Upper lobe of left lung (tissue), 6 donors: ENCODE measurements around the gene ACTL6A. TPM values are rescaled to one million over a fixed set of nuclear protein-coding genes. Genes with fewer than 3 reads are reported as not detected.
"Not testable (repeated sequence)": the region's sequence is repeated elsewhere in the genome, so short reads cannot be mapped to it uniquely, and the experiment has no call there.

Experiments used
- ATAC-seq, 2 donors: fragments of 200-7000 bp; cut with Tn5 transposase; one replicate each; pipeline ENCODE4 v1.9.1; 2022; ENCODE audit warnings: mild to moderate bottlenecking in 2 of 2, moderate library complexity in 2 of 2; ENCODE audit not compliant: low FRiP score in 2 of 2
- DNase-seq, 2 donors: peaks; one replicate each; pipeline ENCODE4 v3.0.0-alpha.2; 2019 to 2020
- H3K27ac ChIP-seq, 4 donors: fragments of 200-600 bp; sonication (generic); one replicate each; pipeline ENCODE4 v1.5.1; 2016 to 2019
- H3K27me3 ChIP-seq, 4 donors: fragments of 200-600 bp; sonication (generic); one replicate each; pipeline ENCODE4 v1.5.1; 2017 to 2019
- H3K36me3 ChIP-seq, 4 donors: fragments of 200-600 bp; sonication (generic); one replicate each; pipeline ENCODE4 v1.5.1; 2016 to 2019
- H3K4me1 ChIP-seq, 4 donors: fragments of 200-600 bp; sonication (generic); one replicate each; pipeline ENCODE4 v1.5.1; 2018 to 2019
- H3K4me3 ChIP-seq, 4 donors: fragments of 200-600 bp; sonication (generic); one replicate each; pipeline ENCODE4 v1.5.1; 2017 to 2019; ENCODE audit warnings: mild to moderate bottlenecking in 2 of 4, moderate library complexity in 1 of 4
- H3K9me3 ChIP-seq, 4 donors: fragments of 200-600 bp; sonication (generic); one replicate each; pipeline ENCODE4 v1.5.1; 2018 to 2019
- CTCF ChIP-seq, 6 experiments: fragments of 450-650 bp in 4 of 6; fragments of 200-600 bp in 2 of 6; sonication (generic) in 2 of 6; IDR thresholded peaks; one replicate each; pipeline ENCODE4 v1.5.1; 2016 to 2019; ENCODE audit warnings: antibody characterized with exemption in 6 of 6
- EP300 ChIP-seq, 4 donors: sonication (generic); formaldehyde crosslinking; IDR thresholded peaks; one replicate each; pipeline ENCODE4 v1.5.1; 2017; ENCODE audit warnings: antibody characterized with exemption in 4 of 4, control low read depth in 2 of 4
- POLR2A ChIP-seq, 4 donors: fragments of 450-650 bp; IDR thresholded peaks; one replicate each; pipeline ENCODE4 v1.5.1; 2016 to 2017; ENCODE audit warnings: antibody characterized with exemption in 4 of 4, mild to moderate bottlenecking in 2 of 4
- POLR2AphosphoS5 ChIP-seq, 2 donors: sonication (generic); formaldehyde crosslinking; IDR thresholded peaks; one replicate each; pipeline ENCODE4 v1.5.1; 2017; ENCODE audit warnings: antibody characterized with exemption in 2 of 2
- WGBS, 2 donors: methylation state at CpG; one replicate each; pipeline ENCODE4 v1.1.5; 2017 to 2018; 5-methylcytosine and 5-hydroxymethylcytosine counted together
- total RNA-seq, 6 donors: library from RNA; depleted of rRNA in 4 of 6; stranded (reverse); fragments of >200 nt in 4 of 6; gene quantifications; one replicate each; pipeline versions ENCODE4 v1.1.0 to v1.2.1, GENCODE V29; 2016 to 2021
- donor health status: DM: no; HTN: no; CAD: no; lungs with moderate emphysema.
- donor health status: DM: no; HTN: yes; CAD: no; lungs with severe emphysema.

Gene ACTL6A
- 10 to 100 TPM; 17.2 to 47.3 (median 30.7) TPM for total RNA-seq

DNA sequence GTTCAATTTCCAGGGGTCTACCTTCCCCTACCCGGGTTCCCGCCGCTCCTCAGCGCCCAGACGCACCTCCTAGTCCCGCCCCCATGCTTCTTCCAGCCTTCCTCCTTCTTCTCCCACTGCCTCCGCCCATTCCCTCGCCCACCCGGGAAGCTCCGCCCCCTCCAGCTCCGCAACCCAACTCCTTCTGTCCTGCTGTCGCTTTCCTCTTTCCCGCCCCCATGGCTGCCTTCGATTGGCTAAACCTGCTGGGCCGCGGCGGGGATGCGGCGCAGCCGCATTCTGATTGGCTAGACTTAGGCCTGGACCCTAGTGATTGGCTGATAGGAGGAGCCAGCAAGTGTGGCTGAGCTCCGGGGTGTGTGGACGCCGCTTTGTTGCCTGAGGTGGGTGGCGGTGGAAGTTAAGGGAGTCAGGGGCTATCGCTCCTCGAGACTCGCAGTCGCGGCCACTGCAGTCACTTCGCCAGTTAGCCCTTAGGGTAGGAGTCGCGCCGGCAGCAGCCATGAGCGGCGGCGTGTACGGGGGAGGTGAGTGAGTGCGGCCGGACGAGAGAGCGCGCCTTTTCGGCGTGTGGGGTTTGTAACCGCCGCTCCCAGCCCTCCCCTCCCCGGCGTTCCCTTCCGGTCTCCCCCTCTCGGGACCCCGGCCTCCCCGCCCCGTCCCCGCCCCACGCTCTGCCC is at the start of gene ACTL6A:
Gene ACTL6A (plus strand): TSS at position 336 of the 680 bp plus-strand sequence. CDS start 167 bp downstream, at position 503.
- peak within 1 kb of the TSS; percentile 86 to 92 (median 88) for H3K27ac ChIP-seq
- TF ChIP-seq POLR2A (IDR thresholded peaks at IDR 0.05) (peak in 2 of 4 donors; percentile 30 to 72), CTCF (IDR thresholded peaks at IDR 0.05) (no peak), POLR2AphosphoS5 (IDR thresholded peaks at IDR 0.05) (peak; percentile 71 to 78)
- H3K27me3 ChIP-seq: no peaks in the 10 kb centered on the region
- peaks cover 9 to 26% (median 16%) of the 10 kb centered on the region in 4 donors for H3K4me1 ChIP-seq
- peak within 1 kb of the TSS; percentile 92 to 96 (median 94) for H3K4me3 ChIP-seq
- DNase-seq (peak; percentile 98 to 99), ATAC-seq (peak; percentile 99)
- H3K9me3 ChIP-seq: no peaks in the 10 kb centered on the region
- WGBS, 2 donors: 0 to 1% methylated on average over 44 to 51 of the region's 55 CpGs
- no peaks in the 10 kb centered on the region for H3K36me3 ChIP-seq

DNA sequence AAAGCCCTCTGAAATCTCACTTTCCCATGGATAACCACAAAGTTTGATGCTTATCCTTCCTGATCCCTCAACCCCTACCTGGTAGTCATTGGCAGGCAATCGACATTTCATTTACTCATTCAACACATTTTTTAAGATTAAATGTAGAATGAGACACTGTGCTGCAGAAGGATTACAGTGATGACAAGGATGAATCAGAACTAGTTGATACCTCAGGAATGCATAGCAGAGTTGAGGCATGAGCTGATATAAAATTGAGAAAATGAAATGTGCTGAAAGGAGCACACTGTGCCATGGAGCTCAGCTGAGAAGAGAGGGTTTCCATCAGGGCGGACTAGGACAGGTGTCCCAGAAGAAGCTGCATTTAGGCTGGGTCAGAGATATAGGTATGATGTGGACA is 48.9 kb upstream of the ACTL6A start:
- no peaks in the 10 kb centered on the region for H3K36me3 ChIP-seq
- H3K27ac ChIP-seq: no peak overlapping the region
- H3K4me3 ChIP-seq: no peak overlapping the region
- H3K9me3 ChIP-seq: no peaks in the 10 kb centered on the region
- DNase-seq (no peak), ATAC-seq (no peak)
- WGBS, 2 donors: 96 to 98% methylated on average over 2 of the region's 2 CpGs
- TF ChIP-seq CTCF (IDR thresholded peaks at IDR 0.05) (no peak), EP300 (IDR thresholded peaks at IDR 0.05) (no peak), POLR2A (IDR thresholded peaks at IDR 0.05) (no peak), POLR2AphosphoS5 (IDR thresholded peaks at IDR 0.05) (no peak)
- H3K27me3 ChIP-seq: no peaks in the 10 kb centered on the region
- H3K4me1 ChIP-seq: no peaks in the 10 kb centered on the region

DNA sequence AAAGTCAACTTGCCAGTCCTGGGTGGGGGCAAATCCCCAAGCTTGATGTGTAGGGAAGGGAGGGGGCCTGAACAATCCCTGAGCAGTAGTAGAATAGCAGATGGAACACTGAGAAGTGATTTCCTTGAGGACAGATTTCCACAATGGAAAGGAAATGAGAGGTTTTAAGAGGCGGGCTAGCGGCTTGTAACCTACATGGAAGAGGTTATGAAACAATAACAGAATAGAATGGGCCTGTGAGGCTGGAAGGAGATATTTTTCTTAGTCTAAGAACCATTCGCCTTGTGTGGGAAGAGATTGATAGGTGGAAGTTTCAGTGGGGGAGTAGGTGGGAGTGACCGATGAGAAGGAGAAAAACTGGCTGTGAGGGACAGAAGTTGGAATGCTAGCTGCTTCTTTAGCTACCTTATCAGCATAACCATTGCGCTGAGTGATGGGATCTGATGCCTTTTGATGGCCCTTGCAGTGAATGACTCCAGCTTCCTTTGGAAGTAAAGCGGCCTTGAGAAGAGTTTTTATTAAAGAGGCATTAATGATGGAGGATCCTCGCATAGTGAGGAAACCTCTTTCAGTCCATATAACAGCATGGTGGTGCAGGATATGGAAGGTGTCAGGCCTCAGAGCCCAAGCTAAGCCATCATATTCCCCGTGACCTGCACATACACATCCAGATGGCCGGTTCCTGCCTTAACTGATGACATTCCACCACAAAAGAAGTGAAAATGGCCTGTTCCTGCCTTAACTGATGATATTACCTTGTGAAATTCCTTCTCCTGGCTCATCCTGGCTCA is 46.1 kb upstream of the ACTL6A start:
- not testable (repeated sequence) for H3K36me3 ChIP-seq, DNase-seq, H3K4me1 ChIP-seq, H3K27me3 ChIP-seq, H3K27ac ChIP-seq, ATAC-seq, H3K4me3 ChIP-seq, H3K9me3 ChIP-seq
- 90% methylated on average over 9 of the region's 9 CpGs for WGBS, 2 donors

DNA sequence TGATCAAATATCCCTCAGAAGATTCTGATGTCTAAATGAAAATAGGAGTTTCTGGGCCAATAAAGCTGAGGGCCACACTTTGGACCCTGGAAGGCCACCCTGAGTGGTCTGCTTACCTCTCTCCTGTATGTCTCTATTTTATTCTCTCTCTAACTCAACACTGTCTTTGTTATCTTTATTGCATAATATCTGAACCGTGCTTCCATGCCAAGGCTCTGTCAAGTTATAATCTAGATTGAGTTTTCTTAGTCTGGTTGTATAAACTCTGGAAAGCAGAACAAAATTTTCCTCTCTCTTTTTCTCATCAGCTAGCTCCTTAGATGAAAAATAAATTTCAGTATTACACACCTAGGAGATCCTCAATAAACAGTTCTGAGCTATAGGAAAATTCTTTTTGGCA is 36.2 kb upstream of the ACTL6A start:
- no peaks in the 10 kb centered on the region for H3K36me3 ChIP-seq
- no peak for DNase-seq
- H3K27me3 ChIP-seq: no peaks in the 10 kb centered on the region
- peaks cover 6 to 21% (median 14%) of the 10 kb centered on the region in 4 donors for H3K4me1 ChIP-seq
- peak overlapping the region; percentile 12 to 83 (median 54) for H3K27ac ChIP-seq
- no peak overlapping the region for H3K4me3 ChIP-seq
- TF ChIP-seq EP300 (IDR thresholded peaks at IDR 0.05) (no peak), CTCF (IDR thresholded peaks at IDR 0.05) (no peak)
- no peaks in the 10 kb centered on the region for H3K9me3 ChIP-seq
- peak in 1 of 2 donors; percentile 43 for ATAC-seq
- 3 to 13% methylated on average over 1 of the region's 1 CpG for WGBS, 2 donors

DNA sequence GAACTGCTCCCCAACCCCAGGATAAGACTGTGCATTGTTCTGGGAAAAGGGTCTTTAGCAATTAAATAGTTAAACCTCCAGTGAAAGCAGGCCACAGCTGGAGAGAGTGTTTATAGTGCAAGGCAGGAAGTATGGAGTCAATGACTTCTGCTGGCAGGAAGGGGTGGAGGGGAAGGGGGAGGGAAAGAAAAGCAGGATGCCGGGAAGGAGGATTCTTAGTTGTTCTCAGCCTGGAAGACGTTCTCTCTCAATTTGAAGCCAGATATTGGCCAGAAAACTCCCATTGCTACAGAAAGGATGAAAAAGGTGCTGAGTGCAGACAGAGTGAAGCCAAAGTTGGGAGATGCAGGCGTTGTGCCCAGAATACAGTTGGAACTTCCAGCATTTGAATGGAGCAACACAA is 35.7 kb upstream of the ACTL6A start:
- peak in 1 of 2 donors; percentile 24 for DNase-seq
- Histone ChIP-seq H3K27me3 (no peaks in the 10 kb centered on the region), H3K4me3 (peak overlapping the region in 1 of 4 donors; percentile 3), H3K4me1 (peaks cover 6 to 21% (median 14%) of the 10 kb centered on the region in 4 donors), H3K27ac (peak overlapping the region; percentile 12 to 83 (median 54)), H3K9me3 (no peaks in the 10 kb centered on the region), H3K36me3 (no peaks in the 10 kb centered on the region)
- ATAC-seq: peak; percentile 76 to 94
- TF ChIP-seq EP300 (IDR thresholded peaks at IDR 0.05) (peak in 1 of 4 donors; percentile 68), POLR2AphosphoS5 (IDR thresholded peaks at IDR 0.05) (peak; percentile 68 to 73), CTCF (IDR thresholded peaks at IDR 0.05) (no peak)
- WGBS, 2 donors: 13 to 22% methylated on average over 3 of the region's 3 CpGs
